Posterior cingulate gyrus (tissue), 11 donors: Measurements from ENCODE around the gene RASAL3.

Experiments used
- DNase-seq, 10 donors: peaks; one replicate each; pipeline versions ENCODE4 v3.0.0 to v3.0.0-alpha.2; 2020 to 2021; ENCODE audit warnings: mixed read lengths in 3 of 10
- intact Hi-C: fragments of 100-400 bp; cut with DNase I; formaldehyde crosslinking; loops from one replicate; pipeline ENCODE4 v1.15.1; 2023

The RASAL3 gene

DNA sequence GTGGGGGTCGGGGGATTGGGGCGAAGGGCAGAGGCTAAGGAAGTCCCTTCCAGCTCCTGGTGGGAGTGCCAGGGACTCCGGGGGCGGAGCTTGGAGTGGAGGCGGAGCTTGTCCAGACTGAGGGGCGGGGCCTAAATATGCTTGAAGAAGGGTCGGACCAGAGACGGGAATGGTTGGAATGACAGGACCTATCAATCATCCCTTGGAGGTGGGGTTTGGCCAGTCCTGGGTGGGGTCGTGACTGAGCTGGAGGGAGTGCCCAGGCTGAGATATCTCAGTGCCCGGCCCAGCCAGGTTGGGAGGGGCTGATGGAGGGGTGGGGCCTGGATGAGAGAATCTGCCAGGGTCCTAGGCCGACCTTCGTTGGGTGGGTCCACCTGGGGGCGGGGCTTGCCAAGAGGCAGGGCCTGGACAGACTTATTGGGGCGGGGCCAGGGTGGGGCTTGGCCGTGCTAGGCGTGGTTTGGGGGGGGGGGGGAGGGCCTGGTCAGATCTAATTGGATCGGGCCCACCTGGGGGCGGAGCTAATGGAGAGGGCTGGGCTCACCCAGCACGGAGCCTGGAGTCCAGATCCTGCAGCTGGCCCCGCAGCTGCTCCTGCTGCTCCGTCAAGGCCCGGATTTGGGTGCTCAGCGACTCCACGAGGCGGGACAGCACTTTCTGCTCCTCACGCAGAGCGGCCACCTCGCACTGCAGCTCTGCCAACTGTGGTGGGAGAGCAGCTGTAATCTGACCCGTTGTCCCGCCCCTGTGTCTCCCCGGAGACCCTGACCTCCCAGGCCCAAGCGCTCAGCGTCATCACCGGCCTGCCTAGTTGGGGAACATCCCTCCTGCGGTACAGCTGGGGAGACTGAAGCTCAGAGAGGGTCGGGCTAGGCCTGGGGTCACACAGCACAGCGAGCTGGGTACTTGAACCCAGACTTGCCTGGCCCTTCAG is 12.0 kb downstream of the RASAL3 start:
- DNase-seq: peak in 7 of 10 donors; percentile 18 to 93 (median 50)

GRCh38 chr19:15450528-15450890 is 13.8 kb downstream of the RASAL3 start:
- intact Hi-C loops: loop anchor here (5.0 to 10.0 kb wide), 2 partner anchors 33 to 326 kb away; partner anchors contain the start of gene AKAP8L
- peak in 1 of 10 donors; percentile 24 for DNase-seq

More for the DNA sequence above, 12.0 kb downstream of the RASAL3 start:
- intact Hi-C loops: loop anchor here (5.0 to 10.0 kb wide), 2 partner anchors 35 to 328 kb away; partner anchors contain the start of gene AKAP8L

DNA sequence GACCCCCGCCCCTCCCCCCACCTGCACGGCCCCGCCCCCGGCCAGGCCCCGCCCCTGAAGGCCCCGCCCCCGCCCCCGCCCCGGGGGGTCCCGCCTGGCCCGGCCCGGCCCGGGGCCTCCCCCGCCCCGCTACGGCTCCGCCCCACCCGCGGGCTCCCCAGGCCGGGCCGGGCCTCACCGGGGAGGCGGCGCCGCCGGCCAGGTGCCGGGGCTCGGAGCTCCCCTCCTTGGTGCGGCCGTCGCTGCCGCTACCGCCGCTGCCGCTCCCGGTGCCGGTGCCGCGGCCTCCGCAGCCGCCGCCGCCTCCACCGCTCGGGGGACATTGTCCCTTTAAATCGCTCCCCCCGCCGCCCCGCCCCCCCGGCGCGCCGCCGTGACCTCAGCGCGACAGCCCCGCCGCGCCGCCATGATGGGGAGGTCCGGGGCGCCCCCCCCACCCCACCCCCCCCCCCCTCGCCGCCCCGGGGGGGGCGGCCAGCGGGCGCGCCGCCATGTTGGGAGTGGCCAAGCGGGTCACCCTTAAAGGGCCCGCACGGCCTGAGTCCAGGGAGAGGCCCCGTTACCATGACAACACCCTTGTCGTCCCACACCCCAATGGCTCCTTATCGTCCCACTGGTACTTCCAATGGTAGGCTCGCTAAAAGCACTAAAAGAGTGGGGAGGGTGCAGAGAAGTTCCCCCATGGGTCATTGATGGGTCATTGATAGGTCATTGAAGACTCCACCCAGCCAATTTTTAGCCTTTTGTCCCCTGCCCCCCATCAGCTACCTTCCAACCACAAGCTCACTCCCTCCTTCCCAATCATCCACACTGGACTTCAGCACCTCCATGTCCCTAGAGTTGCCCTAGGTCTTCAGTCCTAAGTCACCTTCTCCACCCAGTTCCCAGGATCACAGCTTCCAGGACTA is 14.5 kb downstream of the RASAL3 start, which contains the start of gene WIZ:
Gene WIZ, minus strand, starts transcription at position 337 of the 908 bp plus-strand sequence. CDS start 1,649 bp downstream, outside the sequence.
- intact Hi-C loops: loop anchor here (2.0 to 10.0 kb wide), 3 partner anchors 17 to 325 kb away; partner anchors contain the start of gene AKAP8L
- DNase-seq: peak; percentile 62 to 97 (median 74)

DNA sequence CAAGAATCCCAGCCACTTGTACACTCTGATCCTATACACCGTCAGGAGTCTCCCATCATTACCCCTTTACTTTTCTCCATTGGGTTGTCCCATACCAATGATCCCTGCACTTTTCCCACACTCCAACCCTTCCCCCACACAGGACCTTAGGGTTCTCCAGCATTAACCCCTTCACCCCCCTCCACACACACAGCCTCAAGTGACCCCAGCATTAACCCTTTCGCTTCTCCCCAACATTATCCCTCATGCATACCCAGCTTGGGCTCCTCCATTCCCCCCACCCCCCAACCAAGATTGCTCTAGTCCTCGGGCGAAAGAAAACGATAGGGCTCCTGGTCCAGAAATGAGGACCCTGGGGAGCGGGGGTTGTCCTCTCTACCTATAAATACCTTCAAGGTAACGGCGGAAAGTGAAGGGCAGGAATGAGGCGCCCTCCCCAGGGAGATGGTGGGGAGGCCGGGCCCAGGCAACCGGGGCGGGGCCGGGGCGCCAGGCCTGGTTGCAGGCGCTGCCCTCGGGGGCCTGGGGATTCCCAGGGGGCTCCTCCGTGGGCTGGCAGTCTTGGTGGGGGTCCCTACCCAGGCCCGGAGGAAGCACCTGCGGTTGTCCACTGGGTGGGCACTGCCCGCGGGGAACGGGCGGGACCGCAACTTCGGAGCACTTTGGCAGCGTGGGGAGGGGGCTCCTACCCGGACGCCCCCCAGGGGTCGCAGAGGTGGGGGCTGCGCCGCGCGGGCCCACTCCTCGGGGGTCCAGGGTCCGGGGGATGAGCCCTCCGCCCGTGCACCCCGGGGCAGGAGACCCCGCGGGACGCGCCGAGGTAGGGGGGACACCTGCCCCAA is 15.3 kb downstream of the RASAL3 start:
- intact Hi-C loops: loop anchor here (2.0 kb wide), 1 partner anchor 16 kb away; no protein-coding TSS in a partner anchor
- DNase-seq: peak in 1 of 10 donors; percentile 70

- intact Hi-C loops: loop anchor here (2.0 kb wide), 1 partner anchor 15 kb away; no protein-coding TSS in a partner anchor
- peak in 1 of 10 donors; percentile 14 for DNase-seq
Observed at GRCh38 chr19:15448044-15448777, 16.1 kb downstream of the RASAL3 start.

- no peak for DNase-seq
- intact Hi-C loops: no loop called here
Observed at GRCh38 chr19:15447057-15447456, 17.3 kb downstream of the RASAL3 start.

DNA sequence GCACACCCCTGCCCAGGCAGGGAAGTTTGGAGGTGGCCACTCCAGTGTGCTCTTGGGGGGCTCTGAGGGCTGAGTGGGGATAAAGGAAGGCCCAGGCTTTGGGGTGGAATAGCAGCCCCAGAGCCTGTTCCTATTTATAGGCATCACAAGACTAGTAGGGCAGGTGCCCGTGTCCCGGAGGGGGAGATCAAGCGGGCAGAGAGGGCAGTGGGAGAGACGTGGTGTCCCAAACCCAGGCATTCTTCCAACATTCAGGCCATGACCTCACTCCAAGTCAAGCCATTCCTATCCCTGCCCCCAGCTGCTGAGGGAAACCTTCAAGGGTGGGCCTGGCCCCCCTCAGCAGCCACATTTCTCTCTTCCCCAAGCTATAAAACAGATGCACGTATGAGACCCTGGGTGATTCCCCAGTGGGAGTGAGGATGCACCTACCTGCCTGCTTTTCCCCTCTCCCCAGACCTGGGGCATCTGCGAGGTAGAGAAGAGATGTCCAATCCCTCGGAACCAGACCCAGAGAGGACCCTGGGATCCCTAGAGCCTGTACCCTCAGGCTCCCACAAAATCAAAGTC is 18.5 kb downstream of the RASAL3 start:
- intact Hi-C loops: no loop called here
- DNase-seq: no peak

DNA sequence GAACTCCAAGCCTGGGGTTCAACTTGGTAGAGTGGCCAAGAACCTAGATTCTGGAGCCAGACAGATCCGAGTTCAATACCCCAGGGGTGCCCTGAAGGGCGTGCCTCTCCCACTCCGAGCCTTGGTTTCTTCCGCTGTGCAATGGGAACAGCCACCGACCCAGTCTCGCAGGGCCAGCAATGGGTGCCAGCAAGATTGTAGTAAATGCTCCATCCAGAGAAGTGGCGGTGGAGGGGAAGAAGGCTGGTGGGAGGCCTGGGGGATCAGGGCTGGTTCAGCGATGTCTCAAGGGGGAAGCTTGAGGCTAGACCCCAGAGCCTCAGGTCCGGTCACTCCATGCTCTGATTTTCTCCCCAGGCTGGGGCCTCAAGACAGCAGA is 19.1 kb downstream of the RASAL3 start:
- DNase-seq: no peak
- intact Hi-C loops: no loop called here

GRCh38 chr19:15444505-15445226 is 19.7 kb downstream of the RASAL3 start:
- intact Hi-C loops: no loop called here
- DNase-seq: no peak

DNA sequence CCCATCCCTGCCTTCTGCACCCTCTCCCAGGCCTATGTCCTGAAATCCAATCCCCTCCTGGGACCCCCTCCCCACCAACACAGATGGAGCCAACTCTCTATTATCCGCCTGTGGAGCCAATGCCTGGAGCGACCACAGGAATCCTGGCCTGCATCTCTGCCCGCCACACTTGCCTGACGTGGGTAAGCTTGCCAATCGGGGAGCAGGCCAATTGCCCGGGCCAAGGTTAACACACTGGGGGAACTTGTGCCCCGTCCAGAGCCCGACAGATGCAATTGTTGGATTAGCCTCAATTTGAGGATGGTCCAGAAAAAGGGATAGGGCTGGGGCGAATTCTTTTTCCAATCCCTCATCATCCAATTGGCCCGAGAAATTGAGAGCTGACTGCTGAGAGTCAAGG is 20.5 kb downstream of the RASAL3 start:
- no peak for DNase-seq
- intact Hi-C loops: no loop called here

DNA sequence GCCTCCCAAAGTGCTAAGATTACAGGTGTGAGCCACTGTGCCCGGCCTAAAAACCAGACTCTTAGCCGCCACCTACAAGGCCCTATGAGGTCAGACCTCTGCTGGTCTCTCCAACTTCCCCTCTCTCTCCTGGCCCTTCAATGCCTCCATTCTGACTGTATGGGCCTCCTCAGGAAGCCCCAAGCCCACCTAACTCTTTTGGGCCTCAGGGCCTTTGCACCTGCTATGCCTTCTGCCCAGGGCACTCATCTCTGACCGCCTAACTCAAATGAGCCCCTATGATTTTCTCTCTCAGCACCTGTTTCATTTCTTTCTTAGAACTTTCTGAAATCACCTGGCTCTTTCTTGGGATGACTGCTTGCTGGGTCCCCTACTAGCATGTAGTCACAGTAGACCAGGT is 21.0 kb downstream of the RASAL3 start:
- intact Hi-C loops: no loop called here
- no peak for DNase-seq

- intact Hi-C loops: no loop called here
- DNase-seq: no peak
Observed at GRCh38 chr19:15442142-15442920, 22.0 kb downstream of the RASAL3 start.

GRCh38 chr19:15441317-15441716 is 23.0 kb downstream of the RASAL3 start:
- DNase-seq: no peak
- intact Hi-C loops: no loop called here

DNA sequence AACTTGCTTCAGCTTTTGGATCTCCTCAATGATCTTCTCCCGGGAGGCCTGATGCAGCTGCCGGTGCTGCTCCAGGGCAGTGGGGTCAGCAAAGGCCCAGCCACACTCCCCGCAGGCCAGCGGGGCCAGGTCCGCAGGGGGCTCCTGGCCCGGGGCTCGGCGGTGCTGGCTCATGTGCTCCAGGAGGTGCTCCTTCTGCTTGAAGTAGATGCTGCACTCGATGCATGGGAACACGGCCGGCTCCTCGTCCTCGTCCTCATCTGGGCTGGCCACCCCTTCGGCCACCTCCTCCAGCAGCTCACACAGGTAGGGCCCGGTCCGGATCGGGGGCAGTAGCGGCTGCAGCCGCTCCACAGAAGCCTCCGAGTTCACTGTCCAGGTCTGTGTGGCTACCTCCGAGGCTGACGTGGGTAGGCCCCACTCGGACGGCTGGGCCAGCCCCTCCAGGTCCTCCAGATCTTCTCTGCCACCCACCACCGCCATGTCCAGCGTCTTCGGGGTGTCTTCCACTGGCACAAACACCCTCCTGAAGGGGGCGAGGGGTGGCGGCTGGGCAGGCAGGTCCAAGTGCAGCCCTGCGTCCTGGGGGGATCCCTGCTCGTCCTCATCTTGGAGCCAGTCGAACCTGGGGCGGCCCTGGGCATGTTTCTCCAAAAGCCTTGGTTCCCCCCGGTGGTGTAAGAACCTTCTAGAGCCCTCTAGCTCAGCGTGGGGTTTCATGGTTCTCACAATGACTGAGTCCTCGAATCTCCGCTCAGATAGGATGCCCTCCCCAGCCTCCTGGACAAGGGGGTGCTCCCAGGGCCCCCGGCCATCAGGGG is 24.3 kb downstream of the RASAL3 start:
- peak in 2 of 10 donors; percentile 57 to 77 for DNase-seq
- intact Hi-C loops: no loop called here

DNA sequence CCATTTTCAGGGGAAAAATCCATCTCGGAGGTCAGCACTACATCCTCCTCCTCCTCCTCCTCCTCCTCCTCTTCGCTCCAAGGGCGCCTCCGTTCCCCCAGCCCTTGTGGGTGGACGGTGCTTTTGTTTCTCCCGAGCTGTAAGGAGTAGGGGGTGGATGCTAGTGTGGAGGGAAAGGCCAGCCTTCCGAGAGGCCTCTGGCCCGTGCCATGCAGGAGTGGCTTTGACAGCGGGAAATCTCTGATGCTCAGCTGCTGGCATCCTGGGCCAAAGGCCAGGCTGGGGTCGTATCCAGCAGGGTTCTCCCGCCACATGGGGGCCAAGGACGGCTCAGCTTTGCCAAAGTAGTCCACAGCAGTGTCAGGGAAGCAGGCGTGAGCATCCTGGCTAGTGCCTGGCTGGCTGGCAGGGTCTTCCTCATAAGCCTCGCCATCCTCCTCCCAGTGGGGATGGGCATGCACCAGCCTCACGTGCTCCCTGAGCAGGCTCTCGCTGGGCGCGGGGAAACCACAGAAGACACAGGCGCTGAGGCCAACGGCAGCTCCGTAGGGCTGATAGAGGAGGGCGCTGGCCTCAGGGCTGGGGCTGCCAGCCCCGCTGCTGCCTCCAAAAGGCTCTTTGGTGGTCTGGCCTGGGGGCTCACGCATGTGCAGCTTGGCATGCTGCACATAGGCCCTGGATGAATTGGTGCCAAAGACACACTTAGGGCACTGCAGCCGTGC is 25.1 kb downstream of the RASAL3 start:
- peak in 2 of 10 donors; percentile 60 to 70 for DNase-seq
- intact Hi-C loops: no loop called here

GRCh38 chr19:15438577-15438976 is 25.8 kb downstream of the RASAL3 start:
- intact Hi-C loops: no loop called here
- DNase-seq: peak in 2 of 10 donors; percentile 57 to 72
